NCI-H1436 (cell line): Measurements from ENCODE around the gene PCSK6.
"Not testable (repeated sequence)": the region's sequence is repeated elsewhere in the genome, so short reads cannot be mapped to it uniquely, and the experiment has no call there.

Experiments used
- DNase-seq: peaks from one replicate; lab custom pipeline; 2025; lab: John Stamatoyannopoulos, UW

The PCSK6 gene

GRCh38 chr15:101307897-101308603 lies 181.5 kb downstream of the PCSK6 start:
- no peak for DNase-seq

GRCh38 chr15:101307048-101307896 lies 182.2 kb downstream of the PCSK6 start:
- DNase-seq: no peak

- DNase-seq: no peak
These were observed 183.0 kb downstream of the PCSK6 start for GRCh38 chr15:101306341-101307047.

- no peak for DNase-seq
These were observed 183.7 kb downstream of the PCSK6 start for GRCh38 chr15:101305820-101306255.

- DNase-seq: no peak
These were observed 186.1 kb downstream of the PCSK6 start for GRCh38 chr15:101303408-101303807.

GRCh38 chr15:101296418-101297405 lies 192.8 kb downstream of the PCSK6 start:
- no peak for DNase-seq

GRCh38 chr15:101295607-101296161 lies 193.8 kb downstream of the PCSK6 start:
- no peak for DNase-seq

GRCh38 chr15:101294731-101295606 lies 194.5 kb downstream of the PCSK6 start, which contains the start of gene SNRPA1:
Gene SNRPA1, minus strand, starts transcription at chr15:101295248. Its CDS starts 70 bp downstream, at chr15:101295178.
- DNase-seq: peak; percentile 79

GRCh38 chr15:101293122-101293521 lies 196.4 kb downstream of the PCSK6 start:
- no peak for DNase-seq

- DNase-seq: peak; percentile 21
These were observed 200.5 kb downstream of the PCSK6 start for GRCh38 chr15:101288905-101289513.

- not testable (repeated sequence) for DNase-seq
These were observed 202.2 kb downstream of the PCSK6 start for GRCh38 chr15:101287342-101287741.

GRCh38 chr15:101286471-101287114 lies 202.9 kb downstream of the PCSK6 start:
- no peak for DNase-seq

GRCh38 chr15:101283931-101284330 lies 205.6 kb downstream of the PCSK6 start:
- no peak for DNase-seq

GRCh38 chr15:101280007-101280406 lies 209.5 kb downstream of the PCSK6 start:
- DNase-seq: no peak

GRCh38 chr15:101277943-101278564 lies 211.5 kb downstream of the PCSK6 start:
- DNase-seq: no peak

GRCh38 chr15:101277038-101277822 lies 212.3 kb downstream of the PCSK6 start, which contains the start of gene SELENOS:
Gene SELENOS, minus strand, starts transcription at chr15:101277485. Its CDS starts 68 bp downstream, at chr15:101277417.
- peak; percentile 61 for DNase-seq

GRCh38 chr15:101276501-101277037 lies 212.9 kb downstream of the PCSK6 start:
- DNase-seq: no peak
